HEK293 (cell line): ENCODE results near the gene CLGN.
A peak's percentile ranks its signal among the peaks of the same experiment; 100 is the strongest.

Experiments
- CTCF ChIA-PET: fragments of 350-600 bp; formaldehyde crosslinking; extraction: SDS; loops from one replicate; lab custom pipeline; 2021; ENCODE audit warnings: antibody characterized with exemption; lab: Yijun Ruan, JAX
- POLR2A ChIA-PET: fragments of 300-600 bp; formaldehyde crosslinking; extraction: SDS; loops from one replicate; lab custom pipeline; 2020; ENCODE audit warnings: antibody characterized with exemption, inconsistent platforms; lab: Yijun Ruan, JAX
- H3K27ac ChIP-seq: fragments of 200-500 bp; sonication (Bioruptor generic); 2 replicates; pipeline ENCODE4 v1.5.1; 2014; ENCODE audit warnings: low read depth, low read length, control low read depth, inconsistent platforms; ENCODE audit errors: extremely low read depth
- H3K36me3 ChIP-seq, 2 experiments: fragments of 200-500 bp in 1 of 2; sonication (Bioruptor generic) in 1 of 2; 1 replicate in 1 of 2; 2 replicates in 1 of 2; pipeline ENCODE4 v1.5.1; 2014 to 2017; ENCODE audit warnings: inconsistent platforms in 2 of 2, low read length in 2 of 2; ENCODE audit not compliant: control insufficient read depth in 2 of 2, insufficient read depth in 1 of 2
- H3K4me1 ChIP-seq: fragments of 200-500 bp; sonication (Bioruptor generic); 2 replicates; pipeline ENCODE4 v1.5.1; 2014; ENCODE audit warnings: mild to moderate bottlenecking, low read length, inconsistent platforms; ENCODE audit not compliant: control insufficient read depth, insufficient read depth
- H3K4me3 ChIP-seq: 2 replicates; pipeline ENCODE4 v1.5.1; 2011; ENCODE audit warnings: low read depth, mild to moderate bottlenecking, control low read depth, low read length, moderate library complexity
- H3K9me3 ChIP-seq: fragments of 200-500 bp; sonication (Bioruptor generic); 2 replicates; pipeline ENCODE4 v1.5.1; 2014; ENCODE audit warnings: low read depth, low read length, inconsistent platforms; ENCODE audit not compliant: control insufficient read depth, insufficient read depth
- KLF16 ChIP-seq: fragments of 450-650 bp; formaldehyde crosslinking; IDR thresholded peaks from 2 replicates; pipeline ENCODE4 v1.5.1; 2017; ENCODE audit warnings: missing biosample characterization, missing genetic modification characterization
- OVOL3 ChIP-seq: fragments of 450-650 bp; formaldehyde crosslinking; IDR thresholded peaks from 2 replicates; pipeline ENCODE4 v1.5.1; 2016; ENCODE audit warnings: missing biosample characterization, missing genetic modification characterization
- SCRT2 ChIP-seq: fragments of 450-650 bp; formaldehyde crosslinking; IDR thresholded peaks from 2 replicates; pipeline ENCODE4 v1.5.1; 2016; ENCODE audit warnings: missing biosample characterization, missing genetic modification characterization
- WT1 ChIP-seq: fragments of 450-650 bp; formaldehyde crosslinking; IDR thresholded peaks from 2 replicates; pipeline ENCODE4 v1.5.1; 2016; ENCODE audit warnings: missing biosample characterization, missing genetic modification characterization
- YY2 ChIP-seq: fragments of 450-650 bp; formaldehyde crosslinking; IDR thresholded peaks from 2 replicates; pipeline ENCODE4 v1.5.1; 2016; ENCODE audit warnings: missing biosample characterization, missing genetic modification characterization
- ZNF133 ChIP-seq: fragments of 450-650 bp; formaldehyde crosslinking; IDR thresholded peaks from 2 replicates; pipeline ENCODE4 v1.5.1; 2016; ENCODE audit warnings: missing biosample characterization, missing genetic modification characterization
- ZNF155 ChIP-seq: fragments of 450-650 bp; formaldehyde crosslinking; IDR thresholded peaks from 2 replicates; pipeline ENCODE4 v1.5.1; 2016; ENCODE audit warnings: missing biosample characterization, missing genetic modification characterization
- ZNF157 ChIP-seq: fragments of 450-650 bp; formaldehyde crosslinking; IDR thresholded peaks from 2 replicates; pipeline ENCODE4 v1.5.1; 2016; ENCODE audit warnings: missing biosample characterization, missing genetic modification characterization
- ZNF169 ChIP-seq: fragments of 450-650 bp; formaldehyde crosslinking; IDR thresholded peaks from 2 replicates; pipeline ENCODE4 v1.5.1; 2016; ENCODE audit warnings: missing biosample characterization, missing genetic modification characterization
- ZNF211 ChIP-seq: fragments of 450-650 bp; formaldehyde crosslinking; IDR thresholded peaks from 2 replicates; pipeline ENCODE4 v1.5.1; 2016; ENCODE audit warnings: low read depth, missing biosample characterization, missing genetic modification characterization
- ZNF223 ChIP-seq: fragments of 450-650 bp; formaldehyde crosslinking; IDR thresholded peaks from 2 replicates; pipeline ENCODE4 v1.5.1; 2016; ENCODE audit warnings: missing biosample characterization, missing genetic modification characterization
- ZNF292 ChIP-seq: fragments of 450-650 bp; formaldehyde crosslinking; IDR thresholded peaks from 2 replicates; pipeline ENCODE4 v1.5.1; 2016; ENCODE audit warnings: low read depth, missing biosample characterization, missing genetic modification characterization, borderline replicate concordance
- ZNF510 ChIP-seq: fragments of 450-650 bp; formaldehyde crosslinking; IDR thresholded peaks from 2 replicates; pipeline ENCODE4 v1.5.1; 2018; ENCODE audit warnings: mild to moderate bottlenecking, missing genetic modification characterization, missing biosample characterization; ENCODE audit not compliant: insufficient replicate concordance
- ZNF514 ChIP-seq: fragments of 450-650 bp; formaldehyde crosslinking; IDR thresholded peaks from 2 replicates; pipeline ENCODE4 v1.5.1; 2016; ENCODE audit warnings: missing biosample characterization, missing genetic modification characterization
- ZNF530 ChIP-seq: fragments of 450-650 bp; formaldehyde crosslinking; IDR thresholded peaks from 2 replicates; pipeline ENCODE4 v1.5.1; 2016; ENCODE audit warnings: low read depth, missing biosample characterization, missing genetic modification characterization
- ZNF558 ChIP-seq: fragments of 450-650 bp; formaldehyde crosslinking; IDR thresholded peaks from 2 replicates; pipeline ENCODE4 v1.5.1; 2016; ENCODE audit warnings: missing biosample characterization, missing genetic modification characterization
- ZNF600 ChIP-seq: fragments of 450-650 bp; formaldehyde crosslinking; IDR thresholded peaks from 2 replicates; pipeline ENCODE4 v1.5.1; 2016; ENCODE audit warnings: missing biosample characterization, missing genetic modification characterization
- ZNF610 ChIP-seq: fragments of 450-650 bp; formaldehyde crosslinking; IDR thresholded peaks from 2 replicates; pipeline ENCODE4 v1.5.1; 2016; ENCODE audit warnings: missing biosample characterization, missing genetic modification characterization, borderline replicate concordance
- ZSCAN16 ChIP-seq: fragments of 450-650 bp; formaldehyde crosslinking; IDR thresholded peaks from 2 replicates; pipeline ENCODE4 v1.5.1; 2016; ENCODE audit warnings: missing biosample characterization, missing genetic modification characterization
- TF ChIP-seq, protein P1 (sequence below): fragments of 450-650 bp; formaldehyde crosslinking; IDR thresholded peaks from 2 replicates; pipeline ENCODE4 v1.5.1; 2017; ENCODE audit warnings: missing biosample characterization, missing genetic modification characterization
- TF ChIP-seq, protein P2 (sequence below): fragments of 450-650 bp; formaldehyde crosslinking; IDR thresholded peaks from 2 replicates; pipeline ENCODE4 v1.5.1; 2016; ENCODE audit warnings: missing biosample characterization, missing genetic modification characterization
- TF ChIP-seq, protein P3 (sequence below): fragments of 450-650 bp; formaldehyde crosslinking; IDR thresholded peaks from 2 replicates; pipeline ENCODE4 v1.5.1; 2016; ENCODE audit warnings: missing biosample characterization, missing genetic modification characterization
- TF ChIP-seq, protein P4 (sequence below): fragments of 450-650 bp; formaldehyde crosslinking; IDR thresholded peaks from 2 replicates; pipeline ENCODE4 v1.5.1; 2017; ENCODE audit warnings: missing biosample characterization, missing genetic modification characterization

Gene CLGN

DNA sequence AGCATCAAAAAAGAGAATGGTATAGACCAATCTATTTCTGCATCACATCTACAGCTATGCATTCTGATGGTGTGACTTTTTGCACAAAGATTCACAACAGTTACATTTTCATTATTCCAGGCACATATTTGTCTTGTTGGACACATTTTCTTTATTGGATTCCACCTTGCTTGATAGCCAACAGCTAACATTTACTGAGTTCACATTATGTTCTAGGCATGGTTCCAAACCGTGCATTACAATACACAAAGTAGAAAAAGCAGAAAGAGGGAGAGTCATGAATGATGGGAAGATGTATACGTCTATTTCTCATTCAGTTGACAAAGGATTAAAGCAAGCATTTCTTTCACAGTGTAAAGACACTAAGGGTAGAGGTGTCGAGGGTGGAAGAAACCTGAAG, 22.9 kb upstream of the CLGN start:
- ChIA-PET POLR2A (no interaction called here), CTCF (no interaction called here)
- H3K36me3 ChIP-seq: no peaks in the 10 kb centered on the region
- no peak overlapping the region for H3K4me3 ChIP-seq
- peaks cover 5% of the 10 kb centered on the region; the same call in 1 of the 2 replicates for H3K4me1 ChIP-seq
- H3K9me3 ChIP-seq: no peaks in the 10 kb centered on the region
- no peak overlapping the region for H3K27ac ChIP-seq
- TF ChIP-seq ZNF155 (tag by site-specific recombination): no peak
- no peak for TF ChIP-seq ZNF510
- no peak for TF ChIP-seq ZNF169
- no peak for TF ChIP-seq ZNF558
- TF ChIP-seq ZNF292 (tag by site-specific recombination): no peak
- TF ChIP-seq, protein P1, sequence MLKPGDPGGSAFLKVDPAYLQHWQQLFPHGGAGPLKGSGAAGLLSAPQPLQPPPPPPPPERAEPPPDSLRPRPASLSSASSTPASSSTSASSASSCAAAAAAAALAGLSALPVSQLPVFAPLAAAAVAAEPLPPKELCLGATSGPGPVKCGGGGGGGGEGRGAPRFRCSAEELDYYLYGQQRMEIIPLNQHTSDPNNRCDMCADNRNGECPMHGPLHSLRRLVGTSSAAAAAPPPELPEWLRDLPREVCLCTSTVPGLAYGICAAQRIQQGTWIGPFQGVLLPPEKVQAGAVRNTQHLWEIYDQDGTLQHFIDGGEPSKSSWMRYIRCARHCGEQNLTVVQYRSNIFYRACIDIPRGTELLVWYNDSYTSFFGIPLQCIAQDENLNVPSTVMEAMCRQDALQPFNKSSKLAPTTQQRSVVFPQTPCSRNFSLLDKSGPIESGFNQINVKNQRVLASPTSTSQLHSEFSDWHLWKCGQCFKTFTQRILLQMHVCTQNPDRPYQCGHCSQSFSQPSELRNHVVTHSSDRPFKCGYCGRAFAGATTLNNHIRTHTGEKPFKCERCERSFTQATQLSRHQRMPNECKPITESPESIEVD (tag by site-specific recombination): peak; percentile 21; the same call in 1 of the 2 replicates
- TF ChIP-seq ZNF133 (tag by site-specific recombination): no peak

DNA sequence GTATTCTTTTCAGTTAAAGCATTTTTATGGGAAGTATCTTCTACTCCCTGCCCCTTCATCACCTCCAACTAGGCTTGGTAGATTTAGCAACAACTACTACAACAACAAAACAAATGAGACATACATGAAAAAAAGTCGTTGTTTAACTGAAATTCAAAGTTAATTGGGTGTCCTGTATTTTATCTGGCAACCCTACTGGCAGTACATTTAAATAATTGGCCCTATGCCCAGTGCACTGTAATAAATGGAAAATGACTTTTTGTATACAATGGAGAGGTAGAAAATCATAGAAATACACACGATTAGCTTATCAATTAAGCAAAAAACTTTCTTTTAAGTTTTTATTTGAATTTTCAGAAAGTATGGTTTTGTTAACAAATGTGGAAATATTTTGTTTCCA, 21.4 kb upstream of the CLGN start:
- H3K4me3 ChIP-seq: no peak overlapping the region
- peaks cover 5% of the 10 kb centered on the region; the same call in 1 of the 2 replicates for H3K4me1 ChIP-seq
- H3K36me3 ChIP-seq: no peaks in the 10 kb centered on the region
- CTCF ChIA-PET: interaction anchor here (2.2 kb wide), 1 partner anchor 21 kb away, joined by 4 read pairs; the partner anchor contains the start of gene CLGN
- POLR2A ChIA-PET: no interaction called here
- H3K27ac ChIP-seq: no peak overlapping the region
- TF ChIP-seq ZSCAN16 (tag by site-specific recombination) (no peak), ZNF223 (tag by site-specific recombination) (no peak), YY2 (tag by site-specific recombination) (no peak), ZNF211 (tag by site-specific recombination) (no peak), ZNF157 (no peak), WT1 (tag by site-specific recombination) (0 out of 2 replicates have a peak, but pooled peaks have one; percentile 13), OVOL3 (tag by site-specific recombination) (peak; percentile 42; the same call in 1 of the 2 replicates), KLF16 (tag by site-specific recombination) (no peak), ZNF530 (tag by site-specific recombination) (no peak)
- TF ChIP-seq, protein P2, sequence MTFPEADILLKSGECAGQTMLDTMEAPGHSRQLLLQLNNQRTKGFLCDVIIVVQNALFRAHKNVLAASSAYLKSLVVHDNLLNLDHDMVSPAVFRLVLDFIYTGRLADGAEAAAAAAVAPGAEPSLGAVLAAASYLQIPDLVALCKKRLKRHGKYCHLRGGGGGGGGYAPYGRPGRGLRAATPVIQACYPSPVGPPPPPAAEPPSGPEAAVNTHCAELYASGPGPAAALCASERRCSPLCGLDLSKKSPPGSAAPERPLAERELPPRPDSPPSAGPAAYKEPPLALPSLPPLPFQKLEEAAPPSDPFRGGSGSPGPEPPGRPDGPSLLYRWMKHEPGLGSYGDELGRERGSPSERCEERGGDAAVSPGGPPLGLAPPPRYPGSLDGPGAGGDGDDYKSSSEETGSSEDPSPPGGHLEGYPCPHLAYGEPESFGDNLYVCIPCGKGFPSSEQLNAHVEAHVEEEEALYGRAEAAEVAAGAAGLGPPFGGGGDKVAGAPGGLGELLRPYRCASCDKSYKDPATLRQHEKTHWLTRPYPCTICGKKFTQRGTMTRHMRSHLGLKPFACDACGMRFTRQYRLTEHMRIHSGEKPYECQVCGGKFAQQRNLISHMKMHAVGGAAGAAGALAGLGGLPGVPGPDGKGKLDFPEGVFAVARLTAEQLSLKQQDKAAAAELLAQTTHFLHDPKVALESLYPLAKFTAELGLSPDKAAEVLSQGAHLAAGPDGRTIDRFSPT: no peak
- TF ChIP-seq, protein P1 (tag by site-specific recombination): peak; percentile 93
- TF ChIP-seq, all 188 proteins: peak for 3
- H3K9me3 ChIP-seq: no peaks in the 10 kb centered on the region

DNA sequence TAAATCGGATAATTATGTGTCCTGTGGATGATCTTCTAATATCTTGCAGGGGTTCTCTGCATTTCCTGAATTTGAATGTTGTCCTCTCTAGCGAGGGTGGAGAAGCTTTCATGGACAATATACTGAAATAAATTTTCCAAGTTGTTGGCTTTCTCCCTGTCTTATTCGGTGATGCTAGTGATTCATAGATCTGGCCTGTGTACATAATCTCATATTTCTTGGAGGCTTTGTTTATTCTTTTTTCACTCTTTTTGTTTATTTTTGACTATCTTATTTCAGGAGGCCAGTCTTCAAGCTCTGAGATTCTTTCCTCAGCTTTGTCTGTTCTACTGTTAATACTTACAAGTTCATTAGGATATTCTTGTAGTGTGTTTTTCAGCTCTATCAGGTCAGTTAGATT, 20.7 kb upstream of the CLGN start:
- Histone ChIP-seq H3K4me3 (no peak overlapping the region), H3K4me1 (peaks cover 5% of the 10 kb centered on the region; the same call in 1 of the 2 replicates), H3K27ac (no peak overlapping the region), H3K36me3 (no peaks in the 10 kb centered on the region), H3K9me3 (no peaks in the 10 kb centered on the region)
- CTCF ChIA-PET: interaction anchor here (0.8 to 2.2 kb wide), 3 partner anchors 10 to 190 kb away, joined by 3 to 5 read pairs (median 4); partner anchors contain the start of gene CLGN
- POLR2A ChIA-PET: no interaction called here
- no peak for TF ChIP-seq SCRT2
- TF ChIP-seq ZNF514: no peak
- no peak for TF ChIP-seq ZNF600 (tag by site-specific recombination)
- TF ChIP-seq ZNF610 (tag by site-specific recombination): no peak
- TF ChIP-seq, protein P3, sequence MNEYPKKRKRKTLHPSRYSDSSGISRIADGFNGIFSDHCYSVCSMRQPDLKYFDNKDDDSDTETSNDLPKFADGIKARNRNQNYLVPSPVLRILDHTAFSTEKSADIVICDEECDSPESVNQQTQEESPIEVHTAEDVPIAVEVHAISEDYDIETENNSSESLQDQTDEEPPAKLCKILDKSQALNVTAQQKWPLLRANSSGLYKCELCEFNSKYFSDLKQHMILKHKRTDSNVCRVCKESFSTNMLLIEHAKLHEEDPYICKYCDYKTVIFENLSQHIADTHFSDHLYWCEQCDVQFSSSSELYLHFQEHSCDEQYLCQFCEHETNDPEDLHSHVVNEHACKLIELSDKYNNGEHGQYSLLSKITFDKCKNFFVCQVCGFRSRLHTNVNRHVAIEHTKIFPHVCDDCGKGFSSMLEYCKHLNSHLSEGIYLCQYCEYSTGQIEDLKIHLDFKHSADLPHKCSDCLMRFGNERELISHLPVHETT (tag by site-specific recombination): no peak
- TF ChIP-seq, protein P4, sequence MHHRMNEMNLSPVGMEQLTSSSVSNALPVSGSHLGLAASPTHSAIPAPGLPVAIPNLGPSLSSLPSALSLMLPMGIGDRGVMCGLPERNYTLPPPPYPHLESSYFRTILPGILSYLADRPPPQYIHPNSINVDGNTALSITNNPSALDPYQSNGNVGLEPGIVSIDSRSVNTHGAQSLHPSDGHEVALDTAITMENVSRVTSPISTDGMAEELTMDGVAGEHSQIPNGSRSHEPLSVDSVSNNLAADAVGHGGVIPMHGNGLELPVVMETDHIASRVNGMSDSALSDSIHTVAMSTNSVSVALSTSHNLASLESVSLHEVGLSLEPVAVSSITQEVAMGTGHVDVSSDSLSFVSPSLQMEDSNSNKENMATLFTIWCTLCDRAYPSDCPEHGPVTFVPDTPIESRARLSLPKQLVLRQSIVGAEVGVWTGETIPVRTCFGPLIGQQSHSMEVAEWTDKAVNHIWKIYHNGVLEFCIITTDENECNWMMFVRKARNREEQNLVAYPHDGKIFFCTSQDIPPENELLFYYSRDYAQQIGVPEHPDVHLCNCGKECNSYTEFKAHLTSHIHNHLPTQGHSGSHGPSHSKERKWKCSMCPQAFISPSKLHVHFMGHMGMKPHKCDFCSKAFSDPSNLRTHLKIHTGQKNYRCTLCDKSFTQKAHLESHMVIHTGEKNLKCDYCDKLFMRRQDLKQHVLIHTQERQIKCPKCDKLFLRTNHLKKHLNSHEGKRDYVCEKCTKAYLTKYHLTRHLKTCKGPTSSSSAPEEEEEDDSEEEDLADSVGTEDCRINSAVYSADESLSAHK (tag by site-specific recombination): no peak
